Breast epithelium (tissue), 4 donors: ENCODE data around the gene PCDHB12. TPM values are rescaled to one million over a fixed set of nuclear protein-coding genes. Genes with fewer than 3 reads are reported as not detected.
"Not testable (repeated sequence)": the region's sequence is repeated elsewhere in the genome, so short reads cannot be mapped to it uniquely, and the experiment has no call there.

ENCODE experiments used
- DNase-seq, 2 donors: peaks; one replicate each; pipeline ENCODE4 v3.0.0-alpha.2; 2019; ENCODE audit warnings: low spot score in 2 of 2
- H3K27ac ChIP-seq, 2 donors: fragments of 200-600 bp; sonication (generic) in 1 of 2; one replicate each; pipeline ENCODE4 v1.5.1; 2016 to 2019; ENCODE audit warnings: mild to moderate bottlenecking in 1 of 2
- H3K27me3 ChIP-seq, 2 donors: fragments of 200-600 bp; sonication (generic) in 1 of 2; one replicate each; pipeline versions ENCODE4 v1.5.1 to v1.6.0; 2017 to 2019; ENCODE audit warnings: control low read depth in 1 of 2, mild to moderate bottlenecking in 1 of 2
- H3K36me3 ChIP-seq: fragments of 200-600 bp; one replicate; pipeline ENCODE4 v1.5.1; 2019
- H3K4me1 ChIP-seq, 2 donors: fragments of 200-600 bp; sonication (generic); one replicate each; pipeline ENCODE4 v1.5.1; 2016 to 2019; ENCODE audit warnings: control low read depth in 1 of 2
- H3K4me3 ChIP-seq, 3 donors: fragments of 200-600 bp; sonication (generic); 1 replicate in 2 of 3; 2 replicates in 1 of 3; pipeline ENCODE4 v1.5.1; 2016 to 2019; ENCODE audit warnings: mild to moderate bottlenecking in 3 of 3, moderate library complexity in 2 of 3
- H3K9me3 ChIP-seq, 2 donors: fragments of 200-600 bp; sonication (generic) in 1 of 2; one replicate each; pipeline ENCODE4 v1.5.1; 2016 to 2019; ENCODE audit warnings: control low read depth in 1 of 2
- CTCF ChIP-seq, 3 donors: fragments of 450-650 bp; IDR thresholded peaks; one replicate each; pipeline ENCODE4 v1.5.1; 2016 to 2017; ENCODE audit warnings: antibody characterized with exemption in 3 of 3, mild to moderate bottlenecking in 3 of 3, moderate library complexity in 3 of 3
- POLR2A ChIP-seq: fragments of 450-650 bp; IDR thresholded peaks from one replicate; pipeline ENCODE4 v1.6.1; 2016; ENCODE audit warnings: antibody characterized with exemption, mild to moderate bottlenecking, moderate library complexity
- POLR2AphosphoS5 ChIP-seq, 3 donors: sonication (generic); formaldehyde crosslinking; IDR thresholded peaks; one replicate each; pipeline ENCODE4 v1.6.1; 2017; ENCODE audit warnings: antibody characterized with exemption in 3 of 3
- intact Hi-C: fragments of 100-400 bp; cut with DNase I; formaldehyde crosslinking; loops from one replicate; pipeline ENCODE4 v1.15.1; 2023; ENCODE audit warnings: low total_unique reads
- total RNA-seq, 3 donors: library from RNA; depleted of rRNA; stranded (reverse); fragments of >200 nt; gene quantifications; one replicate each; pipeline ENCODE4 v1.1.0, GENCODE V29; 2016

PCDHB12 gene
- total RNA-seq = 1 to 10 TPM; 3.7 to 5.2 (median 5.0) TPM

- no peaks in the 10 kb centered on the region for H3K36me3 ChIP-seq
- H3K4me3 ChIP-seq = peak within 1 kb of the TSS in 2 of 3 donors; percentile 17 to 25
- TF ChIP-seq POLR2AphosphoS5 (IDR thresholded peaks at IDR 0.05) (no peak), POLR2A (no peak), CTCF (IDR thresholded peaks at IDR 0.05) (no peak)
- H3K4me1 ChIP-seq = no peaks in the 10 kb centered on the region
- no peak for DNase-seq
- intact Hi-C loops = no loop called here
- H3K27ac ChIP-seq = no peak within 1 kb of the TSS
- peaks cover 52 to 88% of the 10 kb centered on the region in 2 donors for H3K9me3 ChIP-seq
- H3K27me3 ChIP-seq = no peaks in the 10 kb centered on the region
These were observed at the start of gene PCDHB12 for GRCh38 chr5:141208478-141208877. PCDHB12 (plus strand) TSS chr5:141208719; CDS start chr5:141208908, 189 bp downstream.

- H3K27ac ChIP-seq = no peak within 1 kb of the TSS
- H3K4me3 ChIP-seq = peak within 1 kb of the TSS; percentile 7 to 24 (median 21)
- no peaks in the 10 kb centered on the region for H3K27me3 ChIP-seq
- intact Hi-C loops = no loop called here
- H3K9me3 ChIP-seq = peaks cover 49 to 74% of the 10 kb centered on the region in 2 donors
- DNase-seq = no peak
- TF ChIP-seq CTCF (IDR thresholded peaks at IDR 0.05) (peak in 2 of 3 donors; percentile 20 to 28), POLR2AphosphoS5 (IDR thresholded peaks at IDR 0.05) (no peak)
- no peaks in the 10 kb centered on the region for H3K36me3 ChIP-seq
- H3K4me1 ChIP-seq = no peaks in the 10 kb centered on the region
These were observed 35.9 kb upstream of the PCDHB12 start, which contains the start of gene PCDHB7 for GRCh38 chr5:141172381-141173204. PCDHB7 (plus strand) TSS chr5:141172644; CDS start chr5:141172836, 192 bp downstream.

GRCh38 chr5:141174291-141175104, 34.0 kb upstream of the PCDHB12 start:
- H3K27ac ChIP-seq, H3K36me3 ChIP-seq, DNase-seq, intact Hi-C loops, H3K27me3 ChIP-seq, H3K4me1 ChIP-seq: not testable (repeated sequence)
- Histone ChIP-seq H3K9me3 (peaks cover 52 to 75% of the 10 kb centered on the region in 2 donors), H3K4me3 (peak overlapping the region in 1 of 3 donors; percentile 4)

- H3K27ac ChIP-seq = no peak overlapping the region
- peaks cover 59 to 79% of the 10 kb centered on the region in 2 donors for H3K9me3 ChIP-seq
- H3K4me1 ChIP-seq = no peaks in the 10 kb centered on the region
- no peak overlapping the region for H3K4me3 ChIP-seq
- DNase-seq = no peak
- H3K36me3 ChIP-seq = no peaks in the 10 kb centered on the region
- intact Hi-C loops = no loop called here
- H3K27me3 ChIP-seq = no peaks in the 10 kb centered on the region
- TF ChIP-seq POLR2A (no peak), CTCF (IDR thresholded peaks at IDR 0.05) (no peak), POLR2AphosphoS5 (IDR thresholded peaks at IDR 0.05) (no peak)
These were observed 32.6 kb upstream of the PCDHB12 start for GRCh38 chr5:141175933-141176332.

- intact Hi-C loops, DNase-seq: not testable (repeated sequence)
- H3K9me3 ChIP-seq = peaks cover 59 to 74% of the 10 kb centered on the region in 2 donors
These were observed 30.8 kb upstream of the PCDHB12 start, which contains the start of gene PCDHB8 for GRCh38 chr5:141177577-141178191. PCDHB8 (plus strand) TSS chr5:141177790; CDS start chr5:141178035, 245 bp downstream.

GRCh38 chr5:141179371-141179770, 29.1 kb upstream of the PCDHB12 start:
- intact Hi-C loops, H3K36me3 ChIP-seq, H3K27ac ChIP-seq, DNase-seq, H3K4me1 ChIP-seq, H3K4me3 ChIP-seq, H3K27me3 ChIP-seq: not testable (repeated sequence)
- peaks cover 62 to 71% of the 10 kb centered on the region in 2 donors for H3K9me3 ChIP-seq

More at GRCh38 chr5:141177577-141178191, 30.8 kb upstream of the PCDHB12 start, which contains the start of gene PCDHB8:
- H3K4me1 ChIP-seq, H3K36me3 ChIP-seq, H3K4me3 ChIP-seq, H3K27me3 ChIP-seq, H3K27ac ChIP-seq: not testable (repeated sequence)

- H3K36me3 ChIP-seq, DNase-seq, H3K27ac ChIP-seq, H3K4me1 ChIP-seq, H3K4me3 ChIP-seq, H3K27me3 ChIP-seq, intact Hi-C loops: not testable (repeated sequence)
- H3K9me3 ChIP-seq = peaks cover 62 to 71% of the 10 kb centered on the region in 2 donors
These were observed 28.6 kb upstream of the PCDHB12 start for GRCh38 chr5:141179876-141180275.
